G401.6 (cell line): ENCODE data around the gene ANKRD6.
A peak's percentile ranks its signal among the peaks of the same experiment; 100 is the strongest.

Experiments
- FAIRE-seq: peaks from 2 replicates; lab custom pipeline; 2012; peaks lifted over from hg19 to GRCh38; lab: Jason Lieb, UNC

The ANKRD6 gene

GRCh38 chr6:89661559-89661958 lies 228.6 kb downstream of the ANKRD6 start:
- FAIRE-seq, result no peak

- FAIRE-seq, result no peak
Observed at GRCh38 chr6:89662659-89663223, 229.8 kb downstream of the ANKRD6 start.

- peak; percentile 55 for FAIRE-seq
Observed at GRCh38 chr6:89667872-89668556, 235.1 kb downstream of the ANKRD6 start.

GRCh38 chr6:89669002-89669401 lies 236.1 kb downstream of the ANKRD6 start:
- no peak for FAIRE-seq

GRCh38 chr6:89670935-89671565 lies 238.1 kb downstream of the ANKRD6 start:
- FAIRE-seq, result no peak

- FAIRE-seq, result no peak
Observed at GRCh38 chr6:89675949-89676748, 243.2 kb downstream of the ANKRD6 start.

- no peak for FAIRE-seq
Observed at GRCh38 chr6:89678531-89678930, 245.6 kb downstream of the ANKRD6 start.

GRCh38 chr6:89679215-89680120 lies 246.5 kb downstream of the ANKRD6 start:
- no peak for FAIRE-seq

GRCh38 chr6:89680150-89680549 lies 247.2 kb downstream of the ANKRD6 start:
- FAIRE-seq, result no peak

GRCh38 chr6:89680551-89680950 lies 247.6 kb downstream of the ANKRD6 start:
- no peak for FAIRE-seq

- no peak for FAIRE-seq
Observed at GRCh38 chr6:89681983-89682564, 249.1 kb downstream of the ANKRD6 start.

GRCh38 chr6:89682991-89683390 lies 250.0 kb downstream of the ANKRD6 start:
- no peak for FAIRE-seq
